ENCODE measurements around the gene IL20RA.

GRCh38 chr6:136952714-136953260, 92.0 kb downstream of the IL20RA start:
- TF ChIP-seq CTCF (optimal IDR thresholded peaks at IDR 0.05 in 1 of 3, IDR thresholded peaks at IDR 0.05 in 1 of 3, conservative IDR thresholded peaks at IDR 0.05 in 1 of 3; ENCODE audit: extremely low read depth in 1 of 3, insufficient read depth in 2 of 3, low read length in 3 of 3) (no peak), EZH2 (IDR thresholded peaks at IDR 0.05; ENCODE audit: low read length) (no peak)
